ENCODE data around the gene MRPL58.
"Not testable (repeated sequence)": the region's sequence is repeated elsewhere in the genome, so short reads cannot be mapped to it uniquely, and the experiment has no call there.

MRPL58 gene

GRCh38 chr17:74978240-74978639, 34.2 kb upstream of the MRPL58 start:
- H3K4me3 ChIP-seq (ENCODE audit: low read depth, low read length), result no peak overlapping the region
- in situ Hi-C loops (cut with HindIII; ENCODE audit: low sequenced_read_pairs), result no loop called here
- DNase-seq (ENCODE audit: low read depth), result no peak
- no peak for TF ChIP-seq CTCF (IDR thresholded peaks at IDR 0.05; ENCODE audit: low read depth, low read length, missing control alignments)

- no peak overlapping the region for H3K4me3 ChIP-seq (ENCODE audit: low read depth, low read length)
- in situ Hi-C loops (cut with HindIII; ENCODE audit: low sequenced_read_pairs), result no loop called here
- no peak for DNase-seq (ENCODE audit: low read depth)
- TF ChIP-seq CTCF (IDR thresholded peaks at IDR 0.05; ENCODE audit: low read depth, low read length, missing control alignments), result no peak
Measured at GRCh38 chr17:74979408-74980146, 32.9 kb upstream of the MRPL58 start.

GRCh38 chr17:74981318-74981978, 31.0 kb upstream of the MRPL58 start:
- H3K4me3 ChIP-seq (ENCODE audit: low read depth, low read length), result peak overlapping the region; percentile 69
- DNase-seq (ENCODE audit: low read depth), result no peak
- no peak for TF ChIP-seq CTCF (IDR thresholded peaks at IDR 0.05; ENCODE audit: low read depth, low read length, missing control alignments)
- in situ Hi-C loops (cut with HindIII; ENCODE audit: low sequenced_read_pairs), result no loop called here

- in situ Hi-C loops (cut with HindIII; ENCODE audit: low sequenced_read_pairs), result no loop called here
Measured at GRCh38 chr17:74981979-74982662, 30.3 kb upstream of the MRPL58 start.

GRCh38 chr17:74982663-74983313, 29.7 kb upstream of the MRPL58 start:
- in situ Hi-C loops (cut with HindIII; ENCODE audit: low sequenced_read_pairs); DNase-seq (ENCODE audit: low read depth): not testable (repeated sequence)
- H3K4me3 ChIP-seq (ENCODE audit: low read depth, low read length), result peak overlapping the region; percentile 69

More at GRCh38 chr17:74981979-74982662, 30.3 kb upstream of the MRPL58 start:
- H3K4me3 ChIP-seq (ENCODE audit: low read depth, low read length), result peak overlapping the region; percentile 69
- TF ChIP-seq CTCF (IDR thresholded peaks at IDR 0.05; ENCODE audit: low read depth, low read length, missing control alignments), result no peak
- DNase-seq (ENCODE audit: low read depth), result no peak

GRCh38 chr17:74986206-74986576, 26.3 kb upstream of the MRPL58 start:
- in situ Hi-C loops (cut with HindIII; ENCODE audit: low sequenced_read_pairs), result no loop called here
- H3K4me3 ChIP-seq (ENCODE audit: low read depth, low read length), result no peak overlapping the region
- TF ChIP-seq CTCF (IDR thresholded peaks at IDR 0.05; ENCODE audit: low read depth, low read length, missing control alignments), result no peak
- DNase-seq (ENCODE audit: low read depth), result no peak

Data from astrocyte of the cerebellum (primary cell).